ENCODE results near the gene EDN3.

DNA sequence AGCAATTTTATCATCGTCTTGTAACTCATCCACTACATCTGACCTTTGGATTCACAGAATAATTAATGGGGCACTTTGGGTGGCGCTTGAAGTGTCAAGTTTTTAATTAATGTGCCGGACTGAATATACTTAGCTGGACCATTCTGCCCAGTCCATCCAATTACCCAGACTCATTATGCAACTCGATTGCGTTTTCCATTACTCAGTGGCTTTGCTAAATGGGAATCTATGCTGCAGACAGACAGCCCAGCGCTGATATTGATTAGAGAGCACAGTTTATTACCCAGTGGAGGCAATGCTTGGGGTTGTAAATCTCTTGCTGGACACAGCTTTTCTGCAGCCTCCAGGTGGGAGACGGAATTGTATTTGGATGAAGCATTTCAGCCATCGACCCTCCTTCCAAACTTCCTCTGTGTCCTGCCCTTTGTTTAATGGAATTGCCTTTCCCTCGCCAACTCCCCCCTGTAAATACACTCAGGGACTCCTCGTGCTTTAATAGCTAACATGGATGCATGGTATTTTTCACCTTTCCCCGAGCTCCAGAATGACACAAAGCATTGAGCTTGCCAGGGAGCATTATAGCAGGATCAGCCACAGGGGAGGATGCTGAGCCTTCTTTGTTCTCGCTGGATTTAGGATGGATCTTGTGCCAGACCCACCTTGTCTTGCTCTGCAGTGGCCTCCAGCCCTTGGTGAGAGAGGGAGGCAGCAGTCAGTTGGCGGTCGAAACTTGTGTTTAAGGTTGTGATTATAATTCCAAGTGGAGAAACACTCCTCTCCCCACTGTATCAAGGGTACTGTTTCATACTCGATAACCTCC lies 59.7 kb downstream of the EDN3 start:
- TF ChIP-seq, protein P1, sequence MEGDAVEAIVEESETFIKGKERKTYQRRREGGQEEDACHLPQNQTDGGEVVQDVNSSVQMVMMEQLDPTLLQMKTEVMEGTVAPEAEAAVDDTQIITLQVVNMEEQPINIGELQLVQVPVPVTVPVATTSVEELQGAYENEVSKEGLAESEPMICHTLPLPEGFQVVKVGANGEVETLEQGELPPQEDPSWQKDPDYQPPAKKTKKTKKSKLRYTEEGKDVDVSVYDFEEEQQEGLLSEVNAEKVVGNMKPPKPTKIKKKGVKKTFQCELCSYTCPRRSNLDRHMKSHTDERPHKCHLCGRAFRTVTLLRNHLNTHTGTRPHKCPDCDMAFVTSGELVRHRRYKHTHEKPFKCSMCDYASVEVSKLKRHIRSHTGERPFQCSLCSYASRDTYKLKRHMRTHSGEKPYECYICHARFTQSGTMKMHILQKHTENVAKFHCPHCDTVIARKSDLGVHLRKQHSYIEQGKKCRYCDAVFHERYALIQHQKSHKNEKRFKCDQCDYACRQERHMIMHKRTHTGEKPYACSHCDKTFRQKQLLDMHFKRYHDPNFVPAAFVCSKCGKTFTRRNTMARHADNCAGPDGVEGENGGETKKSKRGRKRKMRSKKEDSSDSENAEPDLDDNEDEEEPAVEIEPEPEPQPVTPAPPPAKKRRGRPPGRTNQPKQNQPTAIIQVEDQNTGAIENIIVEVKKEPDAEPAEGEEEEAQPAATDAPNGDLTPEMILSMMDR (conservative IDR thresholded peaks at IDR 0.05): no peak
- TF ChIP-seq EZH2 (IDR thresholded peaks at IDR 0.05; ENCODE audit: low read depth): no peak

Data from PC-9 (cell line).